GM10266 (cell line): Measurements from ENCODE around the gene RPN1.
"Not testable (repeated sequence)": the region's sequence is repeated elsewhere in the genome, so short reads cannot be mapped to it uniquely, and the experiment has no call there.

Source experiments
- DNase-seq: peaks from one replicate; pipeline ENCODE4 v3.0.0; 2012; ENCODE audit errors: extremely low spot score
- TF ChIP-seq, protein P1 (sequence below): IDR thresholded peaks from 2 replicates; pipeline ENCODE4 v1.5.1; 2012; ENCODE audit warnings: mild to moderate bottlenecking, low read depth; ENCODE audit not compliant: control insufficient read depth, insufficient read depth; ENCODE audit errors: missing control alignments

RPN1 gene

DNA sequence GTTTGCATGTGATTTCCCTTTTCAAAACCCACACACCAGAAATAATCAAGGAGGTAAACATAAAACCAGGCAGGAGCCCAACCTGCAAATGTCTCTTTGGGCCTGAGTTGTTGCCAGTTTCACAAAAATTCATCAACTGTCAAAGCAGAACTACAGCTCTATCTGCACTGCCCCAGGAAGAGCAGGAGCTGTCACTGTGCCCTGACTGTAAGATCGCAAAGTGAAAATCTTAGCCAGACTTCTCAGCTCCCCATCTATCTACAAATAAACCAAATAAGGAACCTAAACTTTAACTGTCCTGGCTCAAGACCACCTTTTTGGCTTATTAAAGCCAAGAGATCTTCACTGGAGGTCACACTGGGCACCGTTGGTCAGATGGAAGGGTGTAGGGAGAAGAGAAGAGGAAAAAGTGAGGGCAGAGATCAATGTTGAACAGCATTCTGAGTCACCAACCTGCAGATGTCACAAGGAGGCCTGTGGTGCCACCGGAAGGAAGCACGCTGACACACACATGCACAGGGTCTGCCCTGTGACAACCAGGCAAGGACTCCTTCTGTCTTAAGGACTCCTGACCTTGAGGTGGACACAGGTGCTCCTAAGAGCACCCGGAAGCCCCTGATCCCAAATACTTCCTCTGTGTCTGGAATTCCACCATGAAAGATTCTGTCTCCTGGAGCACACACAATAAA is 58.7 kb downstream of the RPN1 start:
- no peak for DNase-seq
- TF ChIP-seq, protein P1, sequence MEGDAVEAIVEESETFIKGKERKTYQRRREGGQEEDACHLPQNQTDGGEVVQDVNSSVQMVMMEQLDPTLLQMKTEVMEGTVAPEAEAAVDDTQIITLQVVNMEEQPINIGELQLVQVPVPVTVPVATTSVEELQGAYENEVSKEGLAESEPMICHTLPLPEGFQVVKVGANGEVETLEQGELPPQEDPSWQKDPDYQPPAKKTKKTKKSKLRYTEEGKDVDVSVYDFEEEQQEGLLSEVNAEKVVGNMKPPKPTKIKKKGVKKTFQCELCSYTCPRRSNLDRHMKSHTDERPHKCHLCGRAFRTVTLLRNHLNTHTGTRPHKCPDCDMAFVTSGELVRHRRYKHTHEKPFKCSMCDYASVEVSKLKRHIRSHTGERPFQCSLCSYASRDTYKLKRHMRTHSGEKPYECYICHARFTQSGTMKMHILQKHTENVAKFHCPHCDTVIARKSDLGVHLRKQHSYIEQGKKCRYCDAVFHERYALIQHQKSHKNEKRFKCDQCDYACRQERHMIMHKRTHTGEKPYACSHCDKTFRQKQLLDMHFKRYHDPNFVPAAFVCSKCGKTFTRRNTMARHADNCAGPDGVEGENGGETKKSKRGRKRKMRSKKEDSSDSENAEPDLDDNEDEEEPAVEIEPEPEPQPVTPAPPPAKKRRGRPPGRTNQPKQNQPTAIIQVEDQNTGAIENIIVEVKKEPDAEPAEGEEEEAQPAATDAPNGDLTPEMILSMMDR: no peak

DNA sequence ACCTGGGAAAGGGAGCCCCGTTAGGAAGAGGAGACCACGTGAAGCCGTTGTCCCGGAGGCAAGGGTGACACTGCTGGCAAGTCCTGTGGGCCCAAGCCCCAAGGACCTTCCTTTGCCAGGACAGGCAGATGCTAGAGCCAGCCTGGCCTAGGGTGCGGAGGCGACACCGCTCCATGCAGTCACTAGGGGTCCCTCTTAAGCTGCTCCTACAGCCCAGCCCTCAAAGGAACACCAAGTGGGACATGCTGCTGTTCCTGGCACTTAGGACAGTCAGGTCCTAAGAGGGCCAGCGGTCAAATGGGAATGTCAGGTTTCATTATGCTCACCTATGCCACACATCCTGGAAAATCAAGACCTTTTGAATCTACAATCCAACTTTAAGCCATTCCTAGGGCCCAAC is 59.7 kb downstream of the RPN1 start:
- TF ChIP-seq, protein P1: peak; percentile 14
- DNase-seq: no peak

DNA sequence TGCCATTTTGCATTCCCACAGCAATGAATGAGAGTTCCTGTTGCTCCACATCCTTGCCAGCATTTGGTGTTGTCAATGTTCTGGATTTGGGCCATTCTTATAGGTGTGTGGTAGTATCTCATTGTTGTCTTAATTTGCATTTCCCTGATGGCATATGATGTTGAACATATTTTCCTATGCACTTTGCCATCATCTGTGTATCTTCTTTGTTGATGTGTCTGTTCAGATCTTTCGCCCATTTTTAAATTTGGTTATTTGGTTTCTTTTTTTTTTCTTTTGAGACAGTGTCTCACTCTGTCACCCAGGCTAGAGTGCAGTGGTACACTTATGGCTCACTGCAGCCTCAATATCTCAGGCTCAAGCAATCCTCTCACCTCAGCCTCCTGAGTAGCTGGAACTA is 60.6 kb downstream of the RPN1 start:
- DNase-seq: not testable (repeated sequence)

DNA sequence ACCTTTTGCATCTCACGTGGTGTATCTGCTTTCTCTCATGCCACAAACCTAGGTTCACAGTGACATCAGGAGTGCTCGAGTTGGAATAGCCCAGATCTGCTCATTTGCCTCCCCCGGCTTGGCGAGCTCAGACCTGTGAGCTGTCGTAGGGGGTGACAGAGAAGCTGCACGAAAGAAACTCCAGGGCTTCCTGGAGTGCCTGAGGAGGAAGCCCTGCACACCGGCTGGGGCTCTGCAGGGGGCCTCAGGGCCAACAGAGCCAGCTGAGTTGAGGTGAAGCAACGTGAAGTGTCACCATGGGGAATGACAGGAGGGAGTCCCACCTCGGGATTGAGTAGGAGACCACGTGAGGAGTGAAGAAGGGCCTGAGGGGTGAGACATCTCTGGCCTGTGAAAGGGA is 62.5 kb downstream of the RPN1 start:
- TF ChIP-seq, protein P1: no peak
- DNase-seq: no peak

DNA sequence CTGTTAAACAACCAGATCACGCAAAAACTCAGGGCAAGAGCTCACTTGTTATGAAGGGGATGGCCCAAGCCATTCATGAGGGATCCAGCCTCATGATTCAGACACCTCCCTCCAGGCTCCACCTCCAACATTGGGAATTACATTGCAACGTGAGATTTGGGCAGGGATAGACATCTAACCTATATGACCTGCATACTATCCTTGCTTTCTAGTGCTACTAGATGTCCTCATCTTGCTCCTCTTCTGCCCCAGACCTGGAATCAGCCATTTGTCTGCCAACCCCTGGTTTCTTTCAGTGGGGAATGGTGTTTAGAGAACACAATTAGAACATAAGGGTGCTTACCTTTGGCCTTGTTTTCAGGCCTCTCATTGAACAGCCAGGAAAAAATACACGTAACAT is 63.2 kb downstream of the RPN1 start:
- DNase-seq: no peak
- TF ChIP-seq, protein P1: no peak

DNA sequence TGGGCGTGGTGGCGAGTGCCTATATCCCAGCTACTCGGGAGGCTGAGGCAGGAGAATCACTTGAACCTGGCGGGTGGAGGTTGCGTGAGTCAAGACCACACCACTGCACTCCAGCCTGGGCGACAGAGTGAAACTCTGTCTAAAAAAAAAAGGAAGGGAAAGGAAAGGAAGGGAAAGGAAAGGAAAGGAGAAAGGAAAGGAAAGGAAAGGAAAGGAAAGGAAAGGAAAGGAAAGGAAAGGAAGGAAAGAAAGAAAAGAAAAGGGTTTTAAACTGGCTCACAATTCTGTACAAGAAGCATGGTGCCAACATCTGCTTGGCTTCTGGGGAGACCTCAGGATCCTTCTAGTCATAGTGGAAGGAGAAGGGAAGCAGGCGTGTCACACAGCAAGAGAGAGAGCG is 63.7 kb downstream of the RPN1 start:
- not testable (repeated sequence) for DNase-seq

DNA sequence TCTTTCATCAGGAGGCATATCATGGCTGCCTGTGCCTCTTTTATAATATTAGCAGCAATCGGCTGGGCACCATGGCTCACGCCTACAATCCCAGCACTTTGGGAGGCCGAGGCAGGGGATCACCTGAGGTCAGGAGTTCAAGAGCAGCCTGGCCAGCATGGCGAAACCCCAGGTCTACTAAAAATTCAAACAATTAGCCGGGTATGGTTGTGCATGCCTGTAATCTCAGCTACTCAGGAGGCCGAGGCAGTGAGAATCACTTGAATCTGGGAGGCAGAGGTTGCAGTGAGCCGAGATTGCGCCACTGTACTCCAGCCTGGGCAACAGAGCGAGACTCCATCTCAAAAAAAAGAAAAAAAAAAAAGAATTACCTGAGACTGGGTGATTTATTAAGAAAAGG is 64.2 kb downstream of the RPN1 start:
- DNase-seq: not testable (repeated sequence)

DNA sequence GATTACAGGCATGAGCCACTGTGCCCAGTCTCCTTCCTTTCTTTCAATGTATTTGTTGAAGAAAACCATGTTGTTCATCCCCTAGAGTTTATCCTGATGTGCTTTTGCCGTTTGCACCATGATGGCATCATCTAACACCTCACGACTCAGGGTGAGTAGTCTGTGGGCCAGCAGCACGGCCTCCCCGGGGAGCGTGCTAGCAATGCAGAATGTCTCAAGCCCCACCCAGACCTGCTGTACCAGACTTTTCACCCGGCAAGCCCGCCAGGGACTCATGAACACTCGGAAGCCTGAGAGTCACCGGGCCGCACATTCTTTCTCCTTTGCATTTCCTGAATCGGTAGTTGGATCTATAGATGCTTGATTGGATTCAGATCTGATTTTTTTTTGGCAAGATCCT is 64.6 kb downstream of the RPN1 start:
- TF ChIP-seq, protein P1: no peak
- no peak for DNase-seq

DNA sequence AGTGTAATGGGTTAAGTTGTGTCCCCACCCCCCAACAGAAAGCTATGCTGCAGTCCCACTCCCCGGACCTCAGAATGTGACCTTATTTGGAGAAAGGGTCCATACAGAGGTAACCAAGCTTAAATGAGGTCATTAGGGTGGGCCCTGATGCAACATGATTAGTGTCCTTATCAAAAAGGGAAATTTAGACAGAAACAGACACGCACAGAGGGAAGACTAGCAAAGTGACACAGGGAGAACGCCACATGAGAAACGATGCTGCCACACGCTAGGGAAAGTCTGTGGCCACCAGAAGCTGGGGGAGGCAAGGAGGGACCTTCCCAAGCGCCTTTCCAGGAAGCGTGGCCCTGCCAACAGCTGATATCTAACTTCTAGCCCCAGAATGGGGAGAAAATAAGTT is 65.4 kb downstream of the RPN1 start:
- TF ChIP-seq, protein P1: no peak
- no peak for DNase-seq
